CD4-positive, alpha-beta T cell treated with Interleukin-6 at 100 ng/mL for 8 hours (primary cell): ENCODE measurements around the gene CTSO.
A peak's percentile ranks its signal among the peaks of the same experiment; 100 is the strongest.

Experiments used
- DNase-seq: peaks from one replicate; pipeline ENCODE4 v3.0.0-alpha.2; 2020; ENCODE audit warnings: mixed read lengths, low spot score

Gene CTSO

GRCh38 chr4:155953151-155954117 lies at the start of gene CTSO:
Gene CTSO, minus strand, starts transcription at chr4:155953866. Its CDS starts 19 bp downstream, at chr4:155953847.
- peak; percentile 61 for DNase-seq

DNA sequence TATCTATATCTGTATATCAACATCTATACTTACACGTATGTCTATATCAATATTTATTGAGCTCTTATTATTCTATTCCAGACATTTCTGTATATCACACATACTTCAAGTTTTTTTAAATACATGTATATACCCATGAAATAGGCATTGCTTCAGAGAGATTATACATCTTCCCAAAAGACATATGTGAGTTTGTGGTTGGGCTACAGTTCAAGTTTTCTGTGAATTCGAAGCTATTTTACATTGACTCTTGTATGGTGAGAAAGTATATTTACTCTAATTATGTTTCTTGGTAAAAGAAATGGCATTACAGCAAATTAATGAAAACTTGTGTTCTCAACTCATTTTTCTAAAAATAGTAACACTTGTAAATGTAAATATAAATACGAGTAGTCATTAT lies 46.8 kb upstream of the CTSO start:
- DNase-seq: no peak

- DNase-seq: no peak
These were observed 46.1 kb upstream of the CTSO start for GRCh38 chr4:155999725-156000124.

- no peak for DNase-seq
These were observed 41.4 kb upstream of the CTSO start for GRCh38 chr4:155995069-155995468.

GRCh38 chr4:155984106-155984797 lies 30.6 kb upstream of the CTSO start:
- no peak for DNase-seq

GRCh38 chr4:155982736-155983385 lies 29.2 kb upstream of the CTSO start:
- DNase-seq: no peak

DNA sequence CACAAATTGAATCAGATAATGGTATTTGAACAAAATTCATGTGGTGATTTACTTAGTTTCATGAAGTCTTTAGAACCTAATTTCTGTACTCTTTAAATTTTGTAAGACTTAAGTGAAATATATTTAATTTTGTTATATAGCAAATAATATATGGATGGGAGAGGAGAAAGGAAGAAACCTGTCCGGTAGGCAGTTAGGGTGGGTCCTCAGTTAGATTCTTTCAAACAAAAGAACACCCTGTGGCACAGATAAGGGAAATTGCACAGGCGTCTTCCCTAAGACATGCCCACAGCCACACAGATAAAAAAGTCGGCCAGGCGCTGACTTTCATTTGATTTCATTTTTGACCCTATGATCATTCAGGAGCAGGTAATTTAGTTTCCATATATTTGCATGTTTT lies 25.1 kb upstream of the CTSO start:
- no peak for DNase-seq

DNA sequence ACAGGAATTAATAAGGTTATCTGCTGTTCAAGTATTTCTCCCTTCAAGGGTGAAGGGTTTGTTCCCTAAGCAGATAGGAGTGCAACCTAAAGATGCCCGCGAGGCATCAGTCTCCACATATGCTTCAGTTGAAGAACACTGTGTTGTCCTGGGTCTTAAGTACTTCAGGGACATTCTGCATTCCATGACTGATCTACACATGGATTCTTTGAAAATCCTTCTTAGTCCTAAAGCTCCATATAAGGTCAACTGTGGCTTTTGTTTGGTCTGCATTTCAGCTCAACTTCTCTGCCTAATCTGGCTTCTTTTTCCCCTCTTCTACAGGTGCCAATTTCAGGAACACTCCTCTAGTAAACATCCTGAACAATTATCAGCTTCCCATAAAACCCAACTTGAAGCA lies 21.8 kb upstream of the CTSO start:
- DNase-seq: no peak

GRCh38 chr4:155974996-155975395 lies 21.3 kb upstream of the CTSO start:
- no peak for DNase-seq

DNA sequence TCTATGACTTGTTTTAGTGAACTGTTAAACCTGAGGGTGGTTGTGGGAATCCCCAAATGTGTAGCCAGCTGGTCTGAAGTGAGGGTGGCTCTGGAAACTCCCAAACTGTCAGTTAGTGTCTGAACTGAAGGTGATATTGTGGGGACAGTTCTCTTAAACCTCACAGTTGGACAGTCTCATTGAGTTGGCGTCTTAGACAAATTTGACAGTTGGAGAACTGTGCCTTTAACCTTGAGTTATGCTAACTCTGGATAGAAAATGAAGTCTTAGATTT lies 20.7 kb upstream of the CTSO start:
- DNase-seq: no peak

DNA sequence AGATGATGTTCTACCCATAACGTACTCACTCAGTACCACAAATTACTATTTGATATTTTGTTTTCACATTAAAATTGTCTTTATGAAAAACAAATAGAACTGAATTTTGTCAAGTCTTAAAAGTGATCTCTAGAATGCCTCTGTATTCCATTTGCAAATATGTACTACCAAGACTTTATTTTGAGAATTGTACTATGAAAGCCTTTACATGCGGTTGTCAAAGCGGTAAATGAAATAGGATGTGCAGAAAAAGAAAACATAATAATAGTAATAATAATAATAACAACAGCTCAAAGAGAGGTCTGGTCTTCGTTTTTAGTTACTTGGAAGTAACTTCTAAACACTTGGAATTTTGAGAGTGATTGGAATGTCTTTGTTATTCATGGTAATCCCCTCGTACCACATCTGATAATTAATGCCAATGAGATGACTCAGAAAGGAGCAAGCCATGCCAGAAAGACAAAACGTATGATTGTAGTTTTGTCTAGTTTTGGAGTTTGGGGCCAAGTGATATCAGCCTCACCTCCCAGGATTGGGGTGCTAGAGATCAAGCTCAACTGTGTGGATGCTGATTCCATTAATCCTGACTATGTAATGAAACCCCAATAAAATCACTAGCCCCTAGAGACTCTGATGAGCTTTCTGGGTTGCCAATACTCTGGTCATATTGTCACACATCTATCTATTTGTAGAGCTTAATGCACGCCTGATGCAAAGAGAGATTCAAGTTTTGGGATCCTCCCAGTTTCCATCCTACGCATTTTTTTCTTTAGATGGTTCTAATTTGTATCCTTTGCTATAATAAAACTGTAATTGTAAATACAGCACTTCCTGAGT lies 20.2 kb upstream of the CTSO start:
- DNase-seq: no peak

GRCh38 chr4:155972098-155972497 lies 18.4 kb upstream of the CTSO start:
- DNase-seq: no peak

DNA sequence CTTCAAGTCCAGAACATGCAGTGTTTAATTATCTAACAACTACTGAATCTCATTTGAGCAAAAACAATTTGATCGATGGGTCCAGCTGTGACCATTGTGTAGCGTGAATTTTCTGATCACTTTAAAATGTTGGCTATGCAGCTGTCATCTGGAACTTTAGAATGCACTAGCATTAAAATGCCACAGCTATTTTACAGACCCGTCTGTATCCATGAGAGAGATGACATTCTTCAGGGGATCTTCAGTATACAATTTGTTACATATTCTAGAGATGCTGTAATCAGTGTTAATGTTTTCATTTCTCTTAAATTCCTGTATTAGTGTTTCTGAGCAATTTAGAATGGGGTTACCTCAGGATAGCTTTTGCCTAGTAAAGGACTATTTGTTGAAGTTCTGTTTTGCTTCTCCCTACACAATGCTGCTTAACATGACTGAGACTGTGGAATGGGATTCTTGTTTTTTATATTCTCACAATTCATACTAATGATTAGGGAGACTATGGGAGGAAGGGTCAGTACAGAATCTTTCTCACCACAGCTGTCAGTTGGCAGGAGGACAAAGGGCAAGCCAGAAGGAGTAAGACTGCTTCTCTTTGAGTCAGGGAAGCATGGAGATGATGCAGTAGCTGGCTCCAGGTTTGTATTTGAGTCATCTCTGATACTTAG lies 13.2 kb upstream of the CTSO start:
- DNase-seq: no peak

DNA sequence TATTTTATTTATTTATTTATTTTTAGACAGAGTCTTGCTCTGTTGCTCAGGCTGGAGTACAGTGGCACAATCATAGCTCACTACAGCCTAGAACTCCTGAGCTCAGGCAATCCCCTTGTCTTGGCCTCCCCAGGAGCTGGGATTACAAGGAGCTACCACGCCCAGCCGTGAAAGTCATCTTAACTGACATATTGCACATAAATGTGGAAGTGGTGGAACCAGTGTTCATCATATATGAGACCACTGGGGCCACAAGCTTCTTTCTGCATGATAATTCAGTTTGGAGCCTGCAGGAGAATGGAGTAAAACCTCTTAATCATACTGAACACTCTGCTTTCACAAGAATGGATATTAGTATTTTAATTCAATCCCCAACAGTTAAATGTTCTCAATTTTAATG lies 12.5 kb upstream of the CTSO start:
- no peak for DNase-seq

GRCh38 chr4:155964016-155964891 lies 10.6 kb upstream of the CTSO start:
- DNase-seq: no peak

- no peak for DNase-seq
These were observed 9.1 kb upstream of the CTSO start for GRCh38 chr4:155962767-155963166.

GRCh38 chr4:155961575-155961974 lies 7.9 kb upstream of the CTSO start:
- DNase-seq: no peak

DNA sequence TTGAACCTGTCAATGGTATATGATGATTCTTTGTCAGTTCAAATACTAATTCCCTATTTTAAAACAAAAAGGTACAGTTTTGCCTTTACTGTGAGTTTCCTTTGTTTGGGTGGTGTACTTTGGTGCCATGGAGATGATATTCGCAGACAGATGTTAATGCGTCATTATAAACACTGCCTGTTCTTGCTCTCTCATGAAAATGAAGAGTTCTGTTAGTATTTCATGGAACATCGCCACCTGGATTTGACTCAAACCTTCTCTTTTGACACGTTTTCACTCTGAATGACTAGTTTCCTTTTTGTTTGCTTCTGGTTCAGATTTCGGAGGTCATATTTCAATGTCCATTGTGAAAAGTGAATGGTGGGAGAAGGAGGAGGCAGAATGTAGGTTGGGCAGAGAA lies 6.9 kb upstream of the CTSO start:
- no peak for DNase-seq

DNA sequence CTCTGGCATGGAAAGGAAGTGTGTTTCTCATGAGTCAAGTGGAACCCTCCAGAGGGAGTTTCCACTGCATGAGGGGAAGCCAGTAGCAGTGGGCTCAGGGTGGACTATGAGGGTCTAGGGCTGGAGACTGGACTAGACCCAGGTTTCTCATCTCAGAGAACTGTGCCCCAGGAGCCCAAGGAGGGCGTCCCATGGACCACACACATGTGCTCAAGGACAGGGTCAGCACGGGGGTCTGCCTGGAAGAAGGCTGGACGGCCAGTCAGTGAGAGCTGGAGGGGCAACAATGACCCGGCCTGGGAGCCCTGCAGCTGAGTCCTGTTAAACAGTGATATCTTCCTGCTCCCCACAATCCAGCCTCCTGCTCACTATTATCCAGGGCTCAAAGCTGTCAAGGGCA lies 5.8 kb upstream of the CTSO start:
- DNase-seq: no peak

GRCh38 chr4:155956461-155956860 lies 2.8 kb upstream of the CTSO start:
- DNase-seq: no peak

- DNase-seq: no peak
These were observed 1.3 kb upstream of the CTSO start for GRCh38 chr4:155954939-155955338.
